Body of pancreas (tissue), 4 donors: ENCODE data around the gene GPR18. TPM values are rescaled to one million over a fixed set of nuclear protein-coding genes. Genes with fewer than 3 reads are reported as not detected.

Experiments
- ATAC-seq: fragments of 150-250 bp; one replicate; pipeline ENCODE4 v1.9.1; 2016
- DNase-seq, 4 donors: peaks; one replicate each; pipeline ENCODE4 v3.0.0-alpha.2; 2019
- H3K27ac ChIP-seq, 4 donors: fragments of 200-600 bp; sonication (generic); 1 replicate in 3 of 4; 2 replicates in 1 of 4; pipeline versions ENCODE4 v1.5.1 to v1.6.1; 2016 to 2019; ENCODE audit warnings: mild to moderate bottlenecking in 1 of 4, mixed read lengths in 1 of 4, moderate library complexity in 1 of 4
- H3K27me3 ChIP-seq, 2 donors: fragments of 200-600 bp; sonication (generic); one replicate each; pipeline ENCODE4 v1.6.0; 2016; ENCODE audit warnings: mild to moderate bottlenecking in 1 of 2
- H3K36me3 ChIP-seq, 2 donors: fragments of 200-600 bp; sonication (generic); replicated peaks in 1 of 2; 2 replicates each; pipeline ENCODE4 v1.5.1; 2016; ENCODE audit warnings: low read depth in 2 of 2; ENCODE audit not compliant: insufficient read depth in 1 of 2
- H3K4me1 ChIP-seq: fragments of 200-600 bp; sonication (generic); one replicate; pipeline ENCODE4 v1.6.0; 2016
- H3K4me3 ChIP-seq, 2 donors: fragments of 200-600 bp; sonication (generic); 1 replicate in 1 of 2; 2 replicates in 1 of 2; pipeline ENCODE4 v1.5.1; 2016 to 2019
- H3K9me3 ChIP-seq, 3 donors: fragments of 200-600 bp; sonication (generic); 1 replicate in 2 of 3; 2 replicates in 1 of 3; pipeline ENCODE4 v1.5.1; 2016
- POLR2A ChIP-seq, 3 donors: fragments of 450-650 bp; IDR thresholded peaks; one replicate each; pipeline ENCODE4 v1.6.1; 2016; ENCODE audit warnings: antibody characterized with exemption in 3 of 3, mild to moderate bottlenecking in 2 of 3
- WGBS, 2 donors: methylation state at CpG; one replicate each; pipeline ENCODE4 v1.1.5; 2017; 5-methylcytosine and 5-hydroxymethylcytosine counted together
- intact Hi-C: fragments of 100-400 bp; cut with DNase I; formaldehyde crosslinking; loops from one replicate; pipeline ENCODE4 v1.15.1; 2023
- total RNA-seq, 2 donors: library from RNA; depleted of rRNA; stranded (reverse); fragments of >200 nt; gene quantifications; one replicate each; pipeline ENCODE4 v1.1.0, GENCODE V29; 2016
- TF ChIP-seq, protein P1 (sequence below), 7 experiments: fragments of 450-650 bp in 4 of 7; fragments of 200-600 bp in 3 of 7; sonication (generic) in 3 of 7; IDR thresholded peaks; one replicate each; pipeline ENCODE4 v1.5.1; 2016 to 2019; ENCODE audit warnings: antibody characterized with exemption in 7 of 7

GPR18 gene
- total RNA-seq, 2 donors from 2014 or later: not detected

DNA sequence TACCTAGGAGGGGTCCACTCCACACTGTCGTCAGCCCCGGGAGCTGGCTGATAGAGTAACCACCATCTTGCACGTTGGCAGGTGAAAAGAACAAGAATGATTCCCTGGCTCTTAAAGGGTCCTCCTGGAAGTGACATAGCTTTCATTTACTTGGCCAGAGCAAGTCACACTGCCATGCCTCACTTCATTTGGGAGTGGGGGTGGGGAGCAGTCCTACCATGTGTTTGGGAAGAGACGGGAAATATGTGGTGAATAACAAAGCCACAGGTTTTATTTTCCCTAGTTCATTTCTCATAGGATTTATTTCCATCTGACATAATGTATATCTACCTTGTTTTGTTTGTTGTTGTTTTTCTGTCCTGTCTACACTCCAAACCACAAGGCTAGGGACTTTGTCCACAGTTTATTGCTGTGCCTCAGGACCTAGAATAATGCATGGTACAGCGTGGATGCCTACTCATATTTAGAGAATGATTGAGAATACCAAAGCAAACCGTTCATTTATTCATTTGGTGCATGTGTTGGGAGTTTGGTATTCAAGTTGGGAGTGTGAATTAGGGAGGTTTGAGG, 30.8 kb downstream of the GPR18 start:
- intact Hi-C loops: no loop called here
- 88 to 93% methylated on average over 3 to 6 of the region's 6 CpGs for WGBS, 2 donors
- Histone ChIP-seq H3K9me3 (no peaks in the 10 kb centered on the region), H3K4me3 (no peak overlapping the region), H3K27me3 (no peaks in the 10 kb centered on the region), H3K36me3 (no peaks in the 10 kb centered on the region), H3K27ac (no peak overlapping the region), H3K4me1 (peaks cover 8% of the 10 kb centered on the region)
- ATAC-seq: no peak
- DNase-seq: no peak
- TF ChIP-seq, protein P1, sequence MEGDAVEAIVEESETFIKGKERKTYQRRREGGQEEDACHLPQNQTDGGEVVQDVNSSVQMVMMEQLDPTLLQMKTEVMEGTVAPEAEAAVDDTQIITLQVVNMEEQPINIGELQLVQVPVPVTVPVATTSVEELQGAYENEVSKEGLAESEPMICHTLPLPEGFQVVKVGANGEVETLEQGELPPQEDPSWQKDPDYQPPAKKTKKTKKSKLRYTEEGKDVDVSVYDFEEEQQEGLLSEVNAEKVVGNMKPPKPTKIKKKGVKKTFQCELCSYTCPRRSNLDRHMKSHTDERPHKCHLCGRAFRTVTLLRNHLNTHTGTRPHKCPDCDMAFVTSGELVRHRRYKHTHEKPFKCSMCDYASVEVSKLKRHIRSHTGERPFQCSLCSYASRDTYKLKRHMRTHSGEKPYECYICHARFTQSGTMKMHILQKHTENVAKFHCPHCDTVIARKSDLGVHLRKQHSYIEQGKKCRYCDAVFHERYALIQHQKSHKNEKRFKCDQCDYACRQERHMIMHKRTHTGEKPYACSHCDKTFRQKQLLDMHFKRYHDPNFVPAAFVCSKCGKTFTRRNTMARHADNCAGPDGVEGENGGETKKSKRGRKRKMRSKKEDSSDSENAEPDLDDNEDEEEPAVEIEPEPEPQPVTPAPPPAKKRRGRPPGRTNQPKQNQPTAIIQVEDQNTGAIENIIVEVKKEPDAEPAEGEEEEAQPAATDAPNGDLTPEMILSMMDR (IDR thresholded peaks at IDR 0.05): no peak
- no peak for TF ChIP-seq POLR2A (IDR thresholded peaks at IDR 0.05)

- intact Hi-C loops: no loop called here
- Histone ChIP-seq H3K4me1 (peaks cover 8% of the 10 kb centered on the region), H3K9me3 (no peaks in the 10 kb centered on the region), H3K36me3 (no peaks in the 10 kb centered on the region), H3K4me3 (no peak overlapping the region), H3K27ac (no peak overlapping the region), H3K27me3 (no peaks in the 10 kb centered on the region)
- ATAC-seq (no peak), DNase-seq (no peak)
- TF ChIP-seq, protein P1 (IDR thresholded peaks at IDR 0.05): no peak
- no peak for TF ChIP-seq POLR2A (IDR thresholded peaks at IDR 0.05)
- WGBS, 2 donors: 74 to 78% methylated on average over 2 of the region's 2 CpGs
Observed at GRCh38 chr13:99226513-99226912, 31.7 kb downstream of the GPR18 start.

GRCh38 chr13:99225078-99225477, 33.1 kb downstream of the GPR18 start:
- peaks cover 8% of the 10 kb centered on the region for H3K4me1 ChIP-seq
- ATAC-seq (no peak), DNase-seq (no peak)
- TF ChIP-seq POLR2A (IDR thresholded peaks at IDR 0.05): no peak
- TF ChIP-seq, protein P1 (IDR thresholded peaks at IDR 0.05): no peak
- H3K36me3 ChIP-seq: no peaks in the 10 kb centered on the region
- intact Hi-C loops: no loop called here
- H3K27ac ChIP-seq: no peak overlapping the region
- H3K9me3 ChIP-seq: no peaks in the 10 kb centered on the region
- 75 to 81% methylated on average over 4 of the region's 4 CpGs for WGBS, 2 donors
- H3K4me3 ChIP-seq: no peak overlapping the region
- no peaks in the 10 kb centered on the region for H3K27me3 ChIP-seq

DNA sequence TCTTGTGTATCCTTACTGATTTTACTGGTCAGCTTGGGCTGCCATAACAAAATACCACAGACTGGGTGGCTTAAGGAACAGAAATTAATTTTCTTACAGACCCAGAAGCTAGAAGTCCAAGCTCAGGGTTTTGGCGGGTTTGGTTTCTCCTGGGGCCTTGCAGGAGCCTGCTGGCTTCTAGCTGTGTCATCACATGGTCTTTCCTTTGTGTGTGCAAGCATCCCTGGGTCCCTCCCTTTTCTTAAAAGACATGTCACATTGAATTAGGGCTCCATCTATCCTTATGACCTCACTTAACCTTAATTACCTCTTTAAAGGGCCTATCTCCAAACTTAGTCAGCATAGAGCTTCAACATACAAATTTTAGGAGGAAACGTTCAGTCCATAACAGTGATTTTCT, 34.2 kb downstream of the GPR18 start:
- intact Hi-C loops: no loop called here

More for the DNA sequence above, 34.2 kb downstream of the GPR18 start:
- DNase-seq (no peak), ATAC-seq (no peak)
- Histone ChIP-seq H3K27ac (no peak overlapping the region), H3K4me3 (no peak overlapping the region), H3K36me3 (no peaks in the 10 kb centered on the region), H3K4me1 (peaks cover 9% of the 10 kb centered on the region), H3K27me3 (no peaks in the 10 kb centered on the region), H3K9me3 (no peaks in the 10 kb centered on the region)
- TF ChIP-seq POLR2A (IDR thresholded peaks at IDR 0.05): no peak
- TF ChIP-seq, protein P1 (IDR thresholded peaks at IDR 0.05): no peak
- 51 to 67% methylated on average over 2 of the region's 2 CpGs for WGBS, 2 donors
